ENCODE data around the gene PTPRZ1. TPM values are rescaled to one million over a fixed set of nuclear protein-coding genes. Genes with fewer than 3 reads are reported as not detected.
A peak's percentile ranks its signal among the peaks of the same experiment; 100 is the strongest.

Gene PTPRZ1
- total and polyA plus RNA-seq, 2 of the 13 experiments (the other 11 are each of a cell fraction or from before 2014, with no cell fraction given): not detected

- TF ChIP-seq, protein P1, sequence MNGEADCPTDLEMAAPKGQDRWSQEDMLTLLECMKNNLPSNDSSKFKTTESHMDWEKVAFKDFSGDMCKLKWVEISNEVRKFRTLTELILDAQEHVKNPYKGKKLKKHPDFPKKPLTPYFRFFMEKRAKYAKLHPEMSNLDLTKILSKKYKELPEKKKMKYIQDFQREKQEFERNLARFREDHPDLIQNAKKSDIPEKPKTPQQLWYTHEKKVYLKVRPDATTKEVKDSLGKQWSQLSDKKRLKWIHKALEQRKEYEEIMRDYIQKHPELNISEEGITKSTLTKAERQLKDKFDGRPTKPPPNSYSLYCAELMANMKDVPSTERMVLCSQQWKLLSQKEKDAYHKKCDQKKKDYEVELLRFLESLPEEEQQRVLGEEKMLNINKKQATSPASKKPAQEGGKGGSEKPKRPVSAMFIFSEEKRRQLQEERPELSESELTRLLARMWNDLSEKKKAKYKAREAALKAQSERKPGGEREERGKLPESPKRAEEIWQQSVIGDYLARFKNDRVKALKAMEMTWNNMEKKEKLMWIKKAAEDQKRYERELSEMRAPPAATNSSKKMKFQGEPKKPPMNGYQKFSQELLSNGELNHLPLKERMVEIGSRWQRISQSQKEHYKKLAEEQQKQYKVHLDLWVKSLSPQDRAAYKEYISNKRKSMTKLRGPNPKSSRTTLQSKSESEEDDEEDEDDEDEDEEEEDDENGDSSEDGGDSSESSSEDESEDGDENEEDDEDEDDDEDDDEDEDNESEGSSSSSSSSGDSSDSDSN (CRISPR knock-in tag; IDR thresholded peaks at IDR 0.05): 0 out of 2 replicates have a peak, but pooled peaks have one; percentile 37
- TF ChIP-seq MAFK (conservative IDR thresholded peaks at IDR 0.05 in 1 of 2, IDR thresholded peaks at IDR 0.05 in 1 of 2; ENCODE audit: low read length in 2 of 2): no peak
- no peak for TF ChIP-seq AHR (CRISPR knock-in tag; IDR thresholded peaks at IDR 0.05)
- no peak for TF ChIP-seq ZNF430 (CRISPR knock-in tag; IDR thresholded peaks at IDR 0.05)
- TF ChIP-seq ZFAT (CRISPR knock-in tag; conservative IDR thresholded peaks at IDR 0.05): no peak
- TF ChIP-seq ZNF274 (CRISPR knock-in tag; IDR thresholded peaks at IDR 0.05): no peak
- no peak for TF ChIP-seq ZSCAN9 (CRISPR knock-in tag; IDR thresholded peaks at IDR 0.05; ENCODE audit: borderline replicate concordance)
- 0 out of 2 replicates have a peak, but pooled peaks have one; percentile 39 for TF ChIP-seq ZNF230 (CRISPR knock-in tag; IDR thresholded peaks at IDR 0.05)
- no peak for TF ChIP-seq ZNF839 (CRISPR knock-in tag; IDR thresholded peaks at IDR 0.05; ENCODE audit: borderline replicate concordance)
- no peak for TF ChIP-seq MAFF (IDR thresholded peaks at IDR 0.05; ENCODE audit: low read depth, low read length)
- peak; percentile 29 for TF ChIP-seq ASH2L (IDR thresholded peaks at IDR 0.05; ENCODE audit: insufficient read length, low read depth, low read length)
- no peak for TF ChIP-seq HMG20A (CRISPR knock-in tag; IDR thresholded peaks at IDR 0.05; ENCODE audit: borderline replicate concordance)
- no peak for TF ChIP-seq NR2C2 (CRISPR knock-in tag; IDR thresholded peaks at IDR 0.05; ENCODE audit: borderline replicate concordance)
- TF ChIP-seq, protein P2, sequence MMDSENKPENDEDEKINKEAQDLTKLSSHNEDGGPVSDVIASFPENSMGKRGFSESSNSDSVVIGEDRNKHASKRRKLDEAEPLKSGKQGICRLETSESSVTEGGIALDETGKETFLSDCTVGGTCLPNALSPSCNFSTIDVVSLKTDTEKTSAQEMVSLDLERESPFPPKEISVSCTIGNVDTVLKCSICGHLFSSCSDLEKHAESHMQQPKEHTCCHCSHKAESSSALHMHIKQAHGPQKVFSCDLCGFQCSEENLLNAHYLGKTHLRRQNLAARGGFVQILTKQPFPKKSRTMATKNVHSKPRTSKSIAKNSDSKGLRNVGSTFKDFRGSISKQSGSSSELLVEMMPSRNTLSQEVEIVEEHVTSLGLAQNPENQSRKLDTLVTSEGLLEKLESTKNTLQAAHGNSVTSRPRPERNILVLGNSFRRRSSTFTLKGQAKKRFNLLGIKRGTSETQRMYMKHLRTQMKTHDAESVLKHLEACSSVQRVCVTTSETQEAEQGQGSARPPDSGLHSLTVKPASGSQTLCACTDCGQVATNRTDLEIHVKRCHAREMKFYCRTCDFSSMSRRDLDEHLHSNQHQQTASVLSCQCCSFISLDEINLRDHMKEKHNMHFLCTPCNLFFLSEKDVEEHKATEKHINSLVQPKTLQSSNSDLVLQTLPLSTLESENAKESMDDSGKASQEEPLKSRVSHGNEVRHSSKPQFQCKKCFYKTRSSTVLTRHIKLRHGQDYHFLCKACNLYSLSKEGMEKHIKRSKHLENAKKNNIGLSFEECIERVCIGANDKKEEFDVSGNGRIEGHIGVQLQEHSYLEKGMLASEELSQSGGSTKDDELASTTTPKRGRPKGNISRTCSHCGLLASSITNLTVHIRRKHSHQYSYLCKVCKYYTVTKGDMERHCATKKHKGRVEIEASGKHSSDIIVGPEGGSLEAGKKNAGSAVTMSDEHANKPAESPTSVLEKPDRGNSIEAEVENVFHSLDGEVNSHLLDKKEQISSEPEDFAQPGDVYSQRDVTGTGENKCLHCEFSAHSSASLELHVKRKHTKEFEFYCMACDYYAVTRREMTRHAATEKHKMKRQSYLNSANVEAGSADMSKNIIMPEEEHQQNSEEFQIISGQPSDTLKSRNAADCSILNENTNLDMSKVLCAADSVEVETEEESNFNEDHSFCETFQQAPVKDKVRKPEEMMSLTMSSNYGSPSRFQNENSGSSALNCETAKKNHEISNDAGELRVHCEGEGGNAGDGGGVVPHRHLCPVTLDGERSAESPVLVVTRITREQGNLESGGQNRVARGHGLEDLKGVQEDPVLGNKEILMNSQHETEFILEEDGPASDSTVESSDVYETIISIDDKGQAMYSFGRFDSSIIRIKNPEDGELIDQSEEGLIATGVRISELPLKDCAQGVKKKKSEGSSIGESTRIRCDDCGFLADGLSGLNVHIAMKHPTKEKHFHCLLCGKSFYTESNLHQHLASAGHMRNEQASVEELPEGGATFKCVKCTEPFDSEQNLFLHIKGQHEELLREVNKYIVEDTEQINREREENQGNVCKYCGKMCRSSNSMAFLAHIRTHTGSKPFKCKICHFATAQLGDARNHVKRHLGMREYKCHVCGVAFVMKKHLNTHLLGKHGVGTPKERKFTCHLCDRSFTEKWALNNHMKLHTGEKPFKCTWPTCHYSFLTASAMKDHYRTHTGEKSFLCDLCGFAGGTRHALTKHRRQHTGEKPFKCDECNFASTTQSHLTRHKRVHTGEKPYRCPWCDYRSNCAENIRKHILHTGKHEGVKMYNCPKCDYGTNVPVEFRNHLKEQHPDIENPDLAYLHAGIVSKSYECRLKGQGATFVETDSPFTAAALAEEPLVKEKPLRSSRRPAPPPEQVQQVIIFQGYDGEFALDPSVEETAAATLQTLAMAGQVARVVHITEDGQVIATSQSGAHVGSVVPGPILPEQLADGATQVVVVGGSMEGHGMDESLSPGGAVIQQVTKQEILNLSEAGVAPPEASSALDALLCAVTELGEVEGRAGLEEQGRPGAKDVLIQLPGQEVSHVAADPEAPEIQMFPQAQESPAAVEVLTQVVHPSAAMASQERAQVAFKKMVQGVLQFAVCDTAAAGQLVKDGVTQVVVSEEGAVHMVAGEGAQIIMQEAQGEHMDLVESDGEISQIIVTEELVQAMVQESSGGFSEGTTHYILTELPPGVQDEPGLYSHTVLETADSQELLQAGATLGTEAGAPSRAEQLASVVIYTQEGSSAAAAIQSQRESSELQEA (CRISPR knock-in tag; IDR thresholded peaks at IDR 0.05; ENCODE audit: not compliant biosample characterization): no peak
- TF ChIP-seq MED1 (CRISPR knock-in tag; IDR thresholded peaks at IDR 0.05): no peak
- TF ChIP-seq MIER3 (CRISPR knock-in tag; IDR thresholded peaks at IDR 0.05; ENCODE audit: borderline replicate concordance): no peak
- no peak for TF ChIP-seq ZNF773 (CRISPR knock-in tag; IDR thresholded peaks at IDR 0.05; ENCODE audit: borderline replicate concordance)
- TF ChIP-seq SMAD3 (CRISPR knock-in tag; IDR thresholded peaks at IDR 0.05): no peak
- TF ChIP-seq ZMYM4 (CRISPR knock-in tag; IDR thresholded peaks at IDR 0.05): 0 out of 2 replicates have a peak, but pooled peaks have one; percentile 9
Measured at GRCh38 chr7:121873289-121874194, 581 bp downstream of the PTPRZ1 start (continued).
